GM15510 (cell line): ENCODE results near the gene ASPA.

Source experiments
- POLR2A ChIP-seq: IDR thresholded peaks from 3 replicates; pipeline ENCODE4 v1.6.1; 2011; ENCODE audit warnings: borderline replicate concordance; ENCODE audit not compliant: insufficient read length; ENCODE audit errors: extremely low read depth

Gene ASPA

GRCh38 chr17:3505008-3505407 is 29.2 kb downstream of the ASPA start:
- TF ChIP-seq POLR2A = no peak

GRCh38 chr17:3506054-3506453 is 30.3 kb downstream of the ASPA start:
- TF ChIP-seq POLR2A = no peak

GRCh38 chr17:3507071-3507470 is 31.3 kb downstream of the ASPA start:
- no peak for TF ChIP-seq POLR2A

GRCh38 chr17:3507869-3508268 is 32.1 kb downstream of the ASPA start:
- TF ChIP-seq POLR2A = no peak

- TF ChIP-seq POLR2A = no peak
Measured at GRCh38 chr17:3510090-3510489, 34.3 kb downstream of the ASPA start.

- no peak for TF ChIP-seq POLR2A
Measured at GRCh38 chr17:3511852-3512504, 36.2 kb downstream of the ASPA start.

- TF ChIP-seq POLR2A = no peak
Measured at GRCh38 chr17:3512505-3513171, 36.8 kb downstream of the ASPA start.

- TF ChIP-seq POLR2A = no peak
Measured at GRCh38 chr17:3513305-3514035, 37.7 kb downstream of the ASPA start.

GRCh38 chr17:3514873-3515272 is 39.1 kb downstream of the ASPA start:
- no peak for TF ChIP-seq POLR2A

GRCh38 chr17:3524024-3524423 is 48.2 kb downstream of the ASPA start:
- no peak for TF ChIP-seq POLR2A

- no peak for TF ChIP-seq POLR2A
Measured at GRCh38 chr17:3526491-3526890, 50.7 kb downstream of the ASPA start.

- TF ChIP-seq POLR2A = no peak
Measured at GRCh38 chr17:3526971-3527370, 51.2 kb downstream of the ASPA start.

GRCh38 chr17:3527468-3527867 is 51.7 kb downstream of the ASPA start:
- TF ChIP-seq POLR2A = no peak

- no peak for TF ChIP-seq POLR2A
Measured at GRCh38 chr17:3527896-3528295, 52.1 kb downstream of the ASPA start.

GRCh38 chr17:3528403-3528851 is 52.6 kb downstream of the ASPA start:
- no peak for TF ChIP-seq POLR2A
